ENCODE results near the gene CLSTN2. TPM values are rescaled to one million over a fixed set of nuclear protein-coding genes. Genes with fewer than 3 reads are reported as not detected.

The CLSTN2 gene
- total RNA-seq, 1 donor from 2014 or later, result not detected

GRCh38 chr3:140068494-140069017 lies 133.6 kb downstream of the CLSTN2 start:
- POLR2A ChIA-PET, result no interaction called here
- Mint-ChIP-seq H3K27ac (no peak overlapping the region), H3K4me3 (no peak overlapping the region), H3K27me3 (peaks cover 3% of the 10 kb centered on the region), H3K9me3 (no peaks in the 10 kb centered on the region), H3K36me3 (ENCODE audit: low read depth) (no peaks in the 10 kb centered on the region), H3K4me1 (no peaks in the 10 kb centered on the region)
- TF ChIP-seq, protein P1, sequence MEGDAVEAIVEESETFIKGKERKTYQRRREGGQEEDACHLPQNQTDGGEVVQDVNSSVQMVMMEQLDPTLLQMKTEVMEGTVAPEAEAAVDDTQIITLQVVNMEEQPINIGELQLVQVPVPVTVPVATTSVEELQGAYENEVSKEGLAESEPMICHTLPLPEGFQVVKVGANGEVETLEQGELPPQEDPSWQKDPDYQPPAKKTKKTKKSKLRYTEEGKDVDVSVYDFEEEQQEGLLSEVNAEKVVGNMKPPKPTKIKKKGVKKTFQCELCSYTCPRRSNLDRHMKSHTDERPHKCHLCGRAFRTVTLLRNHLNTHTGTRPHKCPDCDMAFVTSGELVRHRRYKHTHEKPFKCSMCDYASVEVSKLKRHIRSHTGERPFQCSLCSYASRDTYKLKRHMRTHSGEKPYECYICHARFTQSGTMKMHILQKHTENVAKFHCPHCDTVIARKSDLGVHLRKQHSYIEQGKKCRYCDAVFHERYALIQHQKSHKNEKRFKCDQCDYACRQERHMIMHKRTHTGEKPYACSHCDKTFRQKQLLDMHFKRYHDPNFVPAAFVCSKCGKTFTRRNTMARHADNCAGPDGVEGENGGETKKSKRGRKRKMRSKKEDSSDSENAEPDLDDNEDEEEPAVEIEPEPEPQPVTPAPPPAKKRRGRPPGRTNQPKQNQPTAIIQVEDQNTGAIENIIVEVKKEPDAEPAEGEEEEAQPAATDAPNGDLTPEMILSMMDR (IDR thresholded peaks at IDR 0.05), result no peak
- CTCF ChIA-PET, result no interaction called here
- intact Hi-C loops (cut with micrococcal nuclease), result no loop called here
- no peak for ATAC-seq (ENCODE audit: low read depth)
- DNase-seq, result no peak

DNA sequence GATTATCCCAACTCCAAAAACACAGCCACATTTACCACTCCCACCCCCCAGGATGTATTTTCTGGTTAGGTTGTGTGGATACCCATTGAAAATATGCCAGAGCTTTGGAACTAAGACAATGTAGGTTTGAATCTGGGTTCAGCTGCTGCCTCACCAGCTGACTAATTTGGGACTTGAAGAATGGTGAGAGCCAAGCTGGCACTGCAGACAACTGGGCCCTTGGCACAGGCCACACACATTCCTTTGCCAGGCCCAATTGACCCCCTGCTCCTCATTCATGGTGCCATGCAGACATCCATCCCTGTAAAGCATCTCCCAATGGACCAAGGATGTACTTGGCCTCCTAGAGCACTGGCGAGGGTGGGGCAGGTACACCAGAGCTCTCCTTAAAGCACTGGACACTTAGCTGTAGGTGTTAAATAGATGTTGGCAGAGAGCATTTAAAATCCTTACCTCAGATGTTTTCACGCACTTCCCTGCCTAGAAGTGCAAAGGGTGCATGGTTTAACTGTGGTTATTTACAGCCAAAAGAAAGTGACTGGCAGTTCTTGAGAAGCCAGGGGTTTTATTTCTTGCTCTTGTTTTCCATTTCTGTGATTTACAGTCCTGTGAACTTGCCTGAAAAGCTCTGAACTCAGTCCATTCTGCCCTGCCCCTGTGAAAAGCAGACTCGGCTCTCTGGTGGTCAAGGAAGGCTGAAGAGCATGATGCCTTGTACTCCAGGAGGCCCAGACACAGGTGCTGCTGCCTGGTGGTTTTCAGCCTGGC lies 138.5 kb downstream of the CLSTN2 start:
- ChIA-PET POLR2A (no interaction called here), CTCF (no interaction called here)
- Mint-ChIP-seq H3K27me3 (peaks cover 2% of the 10 kb centered on the region), H3K4me3 (no peak overlapping the region), H3K36me3 (ENCODE audit: low read depth) (no peaks in the 10 kb centered on the region), H3K4me1 (no peaks in the 10 kb centered on the region), H3K27ac (no peak overlapping the region), H3K9me3 (no peaks in the 10 kb centered on the region)
- no peak for ATAC-seq (ENCODE audit: low read depth)
- intact Hi-C loops (cut with micrococcal nuclease), result no loop called here
- TF ChIP-seq, protein P1 (IDR thresholded peaks at IDR 0.05), result no peak
- DNase-seq, result no peak

DNA sequence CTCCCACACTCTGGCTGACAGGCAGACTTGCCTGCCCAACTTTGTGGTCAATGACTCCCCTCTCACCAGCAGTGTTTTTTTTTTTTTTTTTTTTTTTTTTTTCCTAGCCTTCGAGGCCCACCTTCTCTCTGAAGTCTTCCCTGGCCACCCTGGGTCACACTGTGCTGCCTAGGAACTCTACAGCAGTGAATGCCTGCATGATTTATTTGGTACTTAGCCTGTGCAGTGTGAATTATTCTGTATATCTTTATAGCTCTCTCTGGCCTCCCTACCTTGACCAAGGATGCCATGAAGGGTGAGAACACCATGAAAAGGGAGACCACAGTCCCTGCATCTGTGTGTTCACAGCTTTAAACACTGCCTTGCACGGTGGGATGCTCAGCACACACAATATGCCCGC lies 141.6 kb downstream of the CLSTN2 start:
- intact Hi-C loops (cut with micrococcal nuclease), result no loop called here
- H3K4me3 Mint-ChIP-seq, result no peak overlapping the region
- no peaks in the 10 kb centered on the region for H3K36me3 Mint-ChIP-seq (ENCODE audit: low read depth)
- peaks cover 4% of the 10 kb centered on the region for H3K27me3 Mint-ChIP-seq
- TF ChIP-seq, protein P1 (IDR thresholded peaks at IDR 0.05), result no peak
- CTCF ChIA-PET, result no interaction called here
- H3K4me1 Mint-ChIP-seq, result no peaks in the 10 kb centered on the region
- POLR2A ChIA-PET, result no interaction called here
- ATAC-seq (ENCODE audit: low read depth), result no peak
- no peak overlapping the region for H3K27ac Mint-ChIP-seq
- no peak for DNase-seq
- no peaks in the 10 kb centered on the region for H3K9me3 Mint-ChIP-seq

DNA sequence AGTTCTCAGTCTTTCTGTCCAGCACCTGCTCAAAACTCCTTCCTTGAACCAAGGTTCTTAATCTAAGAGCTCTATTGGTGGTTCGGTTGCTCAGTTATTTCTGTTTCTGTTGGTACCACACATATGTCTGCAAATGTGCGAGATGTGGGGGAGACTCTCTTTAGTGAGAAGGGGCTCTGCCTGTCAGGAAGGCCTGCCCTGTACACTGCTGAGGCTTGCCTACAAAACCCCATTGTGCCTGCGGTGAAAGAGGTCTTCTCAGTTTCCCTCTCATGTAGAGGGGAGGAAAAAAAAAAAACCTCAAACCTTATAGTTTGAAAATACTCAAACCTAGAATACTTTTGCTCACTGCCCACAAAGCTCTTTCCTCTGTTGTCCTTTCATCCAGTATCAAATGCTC lies 142.4 kb downstream of the CLSTN2 start:
- POLR2A ChIA-PET, result no interaction called here
- Mint-ChIP-seq H3K27ac (no peak overlapping the region), H3K4me1 (no peaks in the 10 kb centered on the region), H3K27me3 (peaks cover 4% of the 10 kb centered on the region), H3K4me3 (no peak overlapping the region), H3K9me3 (no peaks in the 10 kb centered on the region), H3K36me3 (ENCODE audit: low read depth) (no peaks in the 10 kb centered on the region)
- TF ChIP-seq, protein P1 (IDR thresholded peaks at IDR 0.05), result no peak
- ATAC-seq (ENCODE audit: low read depth) (no peak), DNase-seq (no peak)
- intact Hi-C loops (cut with micrococcal nuclease), result no loop called here
- CTCF ChIA-PET, result no interaction called here

DNA sequence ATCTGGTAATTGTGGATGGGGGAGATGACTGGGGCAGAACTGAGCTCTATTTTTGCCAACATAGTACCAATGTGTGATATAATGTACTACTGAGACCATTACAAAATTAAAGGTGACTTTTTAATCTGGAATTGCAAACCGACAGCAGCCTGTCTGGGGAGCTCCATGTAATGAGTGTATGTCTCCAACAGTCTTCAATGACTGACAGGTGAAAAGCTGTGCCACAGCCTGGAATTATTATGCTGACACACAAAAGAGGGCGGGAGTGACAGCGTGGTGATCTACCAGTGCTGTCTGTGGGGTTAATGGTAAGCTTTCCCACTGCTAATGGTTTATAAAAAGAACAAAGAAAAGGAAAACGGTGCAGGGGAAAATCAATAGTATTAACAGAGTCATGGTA lies 143.4 kb downstream of the CLSTN2 start:
- intact Hi-C loops (cut with micrococcal nuclease), result no loop called here
- no peak overlapping the region for H3K27ac Mint-ChIP-seq
- H3K9me3 Mint-ChIP-seq, result no peaks in the 10 kb centered on the region
- DNase-seq (no peak), ATAC-seq (ENCODE audit: low read depth) (no peak)
- CTCF ChIA-PET, result no interaction called here
- H3K36me3 Mint-ChIP-seq (ENCODE audit: low read depth), result no peaks in the 10 kb centered on the region
- TF ChIP-seq, protein P1 (IDR thresholded peaks at IDR 0.05), result no peak
- POLR2A ChIA-PET, result no interaction called here
- peaks cover 4% of the 10 kb centered on the region for H3K27me3 Mint-ChIP-seq
- no peaks in the 10 kb centered on the region for H3K4me1 Mint-ChIP-seq
- H3K4me3 Mint-ChIP-seq, result no peak overlapping the region

Measured in activated B cell treated with CpG ODN at 0.5 μM for 24 hours (primary cell).